HG02970 (cell line): ENCODE data around the gene E4F1.
"Not testable (repeated sequence)": the region's sequence is repeated elsewhere in the genome, so short reads cannot be mapped to it uniquely, and the experiment has no call there.

Source experiments
- ATAC-seq: cut with Tn5 transposase; IDR thresholded peaks from one replicate; pipeline ENCODE4 v1.9.1; 2021; ENCODE audit warnings: mild to moderate bottlenecking, moderate library complexity, moderate number of reproducible peaks; ENCODE audit not compliant: unreplicated experiment, low FRiP score

E4F1 gene

DNA sequence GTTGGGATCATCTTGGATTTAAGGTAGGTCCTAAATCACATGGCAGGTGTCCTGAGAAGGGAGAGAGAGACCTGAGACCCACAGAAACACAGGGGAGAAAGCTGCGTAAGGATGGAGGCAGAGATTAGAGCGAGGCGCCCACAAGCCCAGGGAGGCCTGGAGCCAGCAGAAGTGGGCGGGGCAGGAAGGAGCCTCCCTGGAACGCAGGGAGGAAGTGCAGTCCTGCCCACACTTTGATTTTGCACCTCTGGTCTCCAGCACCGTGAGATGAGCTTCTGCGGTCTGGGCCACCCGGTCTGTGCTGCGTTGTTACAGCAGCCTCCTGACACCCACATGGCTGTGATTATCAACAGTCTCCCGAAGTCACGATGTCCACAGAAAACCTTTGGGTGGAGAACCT is 19.2 kb downstream of the E4F1 start:
- ATAC-seq, result no peak

- ATAC-seq, result no peak
These were observed 19.7 kb downstream of the E4F1 start for GRCh38 chr16:2243031-2243528.

GRCh38 chr16:2243781-2244180 is 20.4 kb downstream of the E4F1 start:
- no peak for ATAC-seq

- no peak for ATAC-seq
These were observed 20.9 kb downstream of the E4F1 start for GRCh38 chr16:2244301-2244700.

DNA sequence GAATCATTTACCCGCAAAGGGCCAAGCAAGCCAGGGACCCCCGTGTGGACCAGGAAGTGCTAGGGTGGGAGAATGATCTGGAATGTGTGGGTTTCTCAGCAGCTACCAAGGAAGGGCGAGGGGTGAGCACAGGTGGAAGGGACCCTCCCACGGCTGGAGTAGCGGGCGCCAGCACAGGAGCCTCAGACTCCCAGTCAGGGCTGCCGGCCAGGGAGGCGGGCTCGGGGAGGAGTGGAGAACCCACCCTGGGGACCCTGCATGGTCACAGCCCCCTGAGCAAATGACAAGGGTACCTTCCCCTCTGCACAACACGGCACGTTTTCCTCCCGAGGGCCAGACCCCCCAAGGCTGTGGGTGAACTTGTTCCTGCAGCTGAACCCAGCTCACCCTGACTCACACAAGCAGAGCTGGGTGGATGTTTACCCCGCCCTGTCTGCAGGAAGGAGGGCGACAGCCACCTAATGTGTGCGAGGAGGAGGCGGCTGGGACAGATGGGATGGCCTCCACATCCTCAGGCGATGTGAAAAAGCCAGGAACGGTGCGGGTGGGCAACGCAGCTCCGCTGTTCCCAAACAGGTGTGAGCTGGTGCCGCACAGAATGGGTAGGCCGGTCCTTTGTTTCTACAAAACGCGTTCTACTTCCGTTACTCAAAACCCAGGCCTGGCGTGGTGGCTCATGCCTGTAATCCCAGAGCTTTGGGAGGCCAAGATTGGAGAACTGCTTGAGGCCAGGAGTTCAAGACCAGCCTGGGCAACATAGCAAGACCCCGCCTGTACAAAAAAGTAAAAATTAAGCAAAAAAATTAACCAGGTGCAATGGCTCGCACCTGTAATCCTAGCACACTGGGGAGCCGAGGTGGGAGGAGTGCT is 21.8 kb downstream of the E4F1 start:
- ATAC-seq, result no peak

DNA sequence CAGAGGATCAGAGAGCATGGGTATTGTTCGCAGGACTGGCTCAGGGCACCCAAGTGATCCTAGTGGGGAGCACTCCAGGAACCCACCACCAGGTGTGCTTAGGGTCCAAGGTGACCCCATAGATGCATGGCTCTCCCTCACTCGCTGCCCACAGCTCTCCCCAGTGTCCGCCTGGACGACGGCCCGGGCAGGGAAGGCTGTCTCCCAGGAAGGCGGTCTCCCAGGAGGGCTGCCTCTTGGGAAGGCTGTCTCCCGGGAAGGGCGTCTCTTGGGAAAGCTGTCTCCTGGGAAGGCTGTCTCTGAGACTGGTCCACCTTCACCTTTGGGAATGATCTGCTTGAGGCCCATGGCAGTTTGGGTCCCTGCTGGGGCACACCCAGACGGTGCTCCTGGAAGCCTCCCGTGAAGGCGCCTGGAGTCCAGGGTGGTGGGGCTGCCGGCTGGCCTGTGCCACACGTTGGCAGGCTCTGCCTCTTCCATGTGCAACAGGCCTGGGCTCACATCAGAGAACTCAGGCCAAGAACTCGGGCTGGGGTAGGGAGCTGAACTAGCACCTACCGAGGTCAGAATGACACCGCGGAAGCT is 23.0 kb downstream of the E4F1 start:
- ATAC-seq, result no peak

DNA sequence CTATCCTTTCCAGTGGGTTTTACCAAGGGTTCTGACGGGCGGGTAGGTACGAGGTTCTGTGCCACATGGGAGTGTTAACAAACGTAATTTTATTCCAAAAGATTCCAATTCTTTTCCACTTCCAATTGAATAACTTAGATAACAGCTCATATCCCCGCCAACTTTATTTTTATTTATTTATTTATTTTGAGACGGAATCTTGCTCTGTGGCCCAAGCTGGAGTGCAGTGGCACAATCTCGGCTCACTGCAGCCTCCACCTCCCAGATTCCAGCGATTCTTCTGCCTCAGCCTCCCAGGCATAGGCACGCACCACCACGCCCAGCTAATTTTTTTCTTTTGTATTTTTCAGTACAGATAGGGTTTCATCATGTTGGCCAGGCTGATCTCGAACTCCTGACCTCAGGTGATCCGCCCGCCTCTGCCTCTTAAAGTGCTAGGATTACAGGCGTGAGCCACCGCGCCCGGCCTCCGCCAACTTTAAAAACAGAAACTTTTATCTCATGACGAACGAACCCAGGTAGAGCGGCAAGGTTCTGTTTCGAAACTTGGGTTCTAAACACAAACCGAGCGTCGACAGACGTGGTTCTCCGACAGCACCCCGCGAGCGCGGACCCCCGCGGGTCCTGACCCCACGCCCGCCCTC is 27.4 kb downstream of the E4F1 start:
- no peak for ATAC-seq

GRCh38 chr16:2251296-2252111 is 28.1 kb downstream of the E4F1 start, which contains the start of gene ECI1:
ECI1 (minus strand) TSS chr16:2251587; CDS start chr16:2251566, 21 bp downstream.
- ATAC-seq, result peak; percentile 92

GRCh38 chr16:2252806-2253148 is 29.4 kb downstream of the E4F1 start:
- no peak for ATAC-seq

GRCh38 chr16:2253293-2253692 is 29.9 kb downstream of the E4F1 start:
- ATAC-seq, result no peak

DNA sequence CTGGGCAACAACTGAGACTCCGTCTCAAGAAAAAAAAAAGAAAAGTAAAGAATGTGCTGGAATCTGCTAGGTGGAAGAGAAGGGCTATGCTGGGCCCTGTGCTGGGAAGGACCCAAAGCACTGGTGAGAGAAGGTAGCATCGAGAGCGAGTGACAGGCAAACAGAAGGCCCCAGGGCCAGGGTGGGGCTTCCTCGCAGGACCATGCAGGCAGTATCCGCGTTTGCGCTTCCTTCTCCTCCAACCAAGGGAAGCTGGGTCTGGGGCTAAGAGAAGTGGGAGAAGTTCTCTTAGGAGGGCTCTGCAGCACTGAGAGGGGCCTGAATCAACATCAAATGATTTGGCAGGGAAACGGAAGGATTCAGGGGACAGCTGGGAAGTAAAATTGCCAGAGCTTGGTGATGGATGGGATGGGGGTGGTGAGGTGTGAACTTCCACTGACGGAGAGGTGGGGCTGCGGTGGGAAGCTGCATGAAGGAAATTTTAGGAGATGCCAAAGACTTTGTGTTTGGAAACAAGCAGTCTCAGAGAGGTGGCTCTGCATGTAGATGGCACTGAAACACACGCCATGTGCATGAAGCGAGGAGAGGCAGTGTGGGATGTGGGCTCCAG is 33.2 kb downstream of the E4F1 start:
- ATAC-seq, result no peak

- no peak for ATAC-seq
These were observed 34.3 kb downstream of the E4F1 start for GRCh38 chr16:2257726-2258125.

- not testable (repeated sequence) for ATAC-seq
These were observed 35.1 kb downstream of the E4F1 start for GRCh38 chr16:2258530-2258929.

- ATAC-seq, result no peak
These were observed 36.9 kb downstream of the E4F1 start for GRCh38 chr16:2260250-2260649.

- ATAC-seq, result not testable (repeated sequence)
These were observed 39.6 kb downstream of the E4F1 start for GRCh38 chr16:2263026-2263425.

DNA sequence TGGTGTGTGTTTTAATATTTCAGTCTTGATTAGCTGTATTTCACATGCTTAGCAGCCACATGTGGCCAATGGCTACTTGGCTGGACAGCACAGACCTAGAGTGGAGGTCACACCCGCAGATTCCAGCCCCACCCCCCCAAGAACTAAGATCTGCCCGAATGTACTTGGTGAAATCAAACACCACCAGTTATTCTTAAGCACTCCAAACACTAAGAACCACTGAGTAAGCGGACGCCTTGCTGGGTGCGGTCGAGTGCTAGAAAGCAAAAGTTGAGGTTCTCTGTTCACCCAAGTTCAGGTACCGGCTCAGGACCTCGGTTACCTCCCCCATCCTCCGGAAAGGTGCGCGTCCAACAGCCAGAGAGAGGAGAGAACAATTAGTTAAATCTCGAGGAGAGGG is 43.5 kb downstream of the E4F1 start:
- ATAC-seq, result not testable (repeated sequence)

DNA sequence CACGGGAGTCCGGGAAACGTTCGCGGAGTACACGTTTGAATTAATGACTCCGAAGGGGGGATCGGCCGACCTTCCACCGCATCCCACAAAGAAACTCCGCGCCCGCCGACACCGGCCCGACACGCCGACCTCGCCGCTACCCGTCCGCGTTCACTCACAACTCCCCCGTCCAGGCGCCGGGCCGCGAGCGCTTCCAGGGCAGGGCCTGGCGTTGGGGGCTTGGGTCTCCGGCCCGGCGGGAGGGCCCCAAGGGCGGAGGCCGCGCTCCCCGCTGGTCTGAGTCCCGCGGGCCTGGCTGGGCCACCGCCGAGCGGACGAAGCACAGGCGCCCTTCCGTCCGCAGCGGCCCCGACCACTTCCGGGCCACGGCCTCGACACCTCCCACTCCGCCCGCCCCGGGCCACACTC is 44.1 kb downstream of the E4F1 start:
- ATAC-seq, result peak; percentile 69

- ATAC-seq, result peak; percentile 78
These were observed 44.7 kb downstream of the E4F1 start, which contains the start of gene RNPS1 for GRCh38 chr16:2267913-2268666. RNPS1 (minus strand) TSS chr16:2268126; CDS start chr16:2264643, 3,483 bp downstream.

DNA sequence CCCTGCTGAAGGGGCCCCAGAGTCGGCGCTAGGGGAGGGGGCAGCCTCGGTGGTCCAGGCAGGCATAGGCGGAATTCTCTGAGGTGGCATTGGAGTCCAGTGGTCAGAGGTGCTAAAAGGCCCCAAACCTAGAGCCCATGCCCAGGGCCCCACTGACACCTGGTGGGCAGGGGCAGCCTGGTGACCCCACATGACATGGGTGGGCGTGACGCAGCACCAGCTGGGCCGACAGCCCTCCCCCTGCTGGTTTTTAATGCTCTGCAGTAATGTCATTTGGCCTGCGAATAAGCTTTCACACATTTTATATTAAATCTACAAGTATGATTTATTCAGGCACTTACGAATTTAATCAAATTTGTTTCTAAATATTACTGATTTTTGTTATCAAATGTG is 46.7 kb downstream of the E4F1 start:
- ATAC-seq, result no peak
